Activated CD4-positive, alpha-beta T cell treated with anti-CD3 and anti-CD28 coated beads, Interleukin-2, amount 10 ng/mL, durations not matched to agents 24 days and 14 days (primary cell): ENCODE data around the gene GAB3. TPM values are rescaled to one million over a fixed set of nuclear protein-coding genes. Genes with fewer than 3 reads are reported as not detected.

Experiments used
- DNase-seq: peaks from one replicate; pipeline ENCODE4 v3.0.0; 2022
- H3K27ac Mint-ChIP-seq: one replicate; pipeline ENCODE4 v1.8.0; 2022; ENCODE audit warnings: mild to moderate bottlenecking, mixed read lengths
- H3K27me3 Mint-ChIP-seq: one replicate; pipeline ENCODE4 v1.8.0; 2022; ENCODE audit warnings: mixed read lengths
- H3K36me3 Mint-ChIP-seq: one replicate; pipeline ENCODE4 v1.8.0; 2022; ENCODE audit warnings: low read depth, mild to moderate bottlenecking, mixed read lengths
- H3K4me1 Mint-ChIP-seq: one replicate; pipeline ENCODE4 v1.8.0; 2021; ENCODE audit warnings: mixed read lengths
- H3K4me3 Mint-ChIP-seq: one replicate; pipeline ENCODE4 v1.8.0; 2022; ENCODE audit warnings: mild to moderate bottlenecking, moderate library complexity, mixed read lengths
- H3K9me3 Mint-ChIP-seq: one replicate; pipeline ENCODE4 v1.8.0; 2021; ENCODE audit warnings: mixed read lengths
- intact Hi-C: fragments of 100-400 bp; cut with micrococcal nuclease; formaldehyde crosslinking; loops from one replicate; pipeline ENCODE4 v1.15.1; 2023
- total RNA-seq: library from RNA; stranded (reverse); gene quantifications from 2 replicates; pipeline ENCODE4 v1.2.3, GENCODE V29; 2022

GAB3 gene
- total RNA-seq, 1 donor from 2014 or later, result 3.5 TPM

- peaks cover 63% of the 10 kb centered on the region for H3K4me1 Mint-ChIP-seq
- peaks cover 2% of the 10 kb centered on the region for H3K36me3 Mint-ChIP-seq
- no peak for DNase-seq
- intact Hi-C loops, result no loop called here
- H3K9me3 Mint-ChIP-seq, result no peaks in the 10 kb centered on the region
- H3K27ac Mint-ChIP-seq, result peak overlapping the region; percentile 63
- H3K27me3 Mint-ChIP-seq, result no peaks in the 10 kb centered on the region
- H3K4me3 Mint-ChIP-seq, result peak overlapping the region; percentile 7
Observed at GRCh38 chrX:154737136-154737535, 13.7 kb downstream of the GAB3 start.

GRCh38 chrX:154735695-154736393 is 15.0 kb downstream of the GAB3 start:
- peak; percentile 52 for DNase-seq

GRCh38 chrX:154734061-154734781 is 16.7 kb downstream of the GAB3 start:
- peak overlapping the region; percentile 75 for H3K4me3 Mint-ChIP-seq
- peak overlapping the region; percentile 95 for H3K27ac Mint-ChIP-seq
- H3K36me3 Mint-ChIP-seq, result peaks cover 9% of the 10 kb centered on the region
- H3K9me3 Mint-ChIP-seq, result no peaks in the 10 kb centered on the region
- intact Hi-C loops, result loop anchor here (2.0 kb wide), 1 partner anchor 15 kb away; no protein-coding TSS in a partner anchor
- peaks cover 80% of the 10 kb centered on the region for H3K4me1 Mint-ChIP-seq
- no peaks in the 10 kb centered on the region for H3K27me3 Mint-ChIP-seq
- DNase-seq, result peak; percentile 80

More at GRCh38 chrX:154735695-154736393, 15.0 kb downstream of the GAB3 start:
- Mint-ChIP-seq H3K4me1 (peaks cover 74% of the 10 kb centered on the region), H3K27me3 (no peaks in the 10 kb centered on the region), H3K4me3 (peak overlapping the region; percentile 76), H3K9me3 (no peaks in the 10 kb centered on the region), H3K36me3 (peaks cover 6% of the 10 kb centered on the region), H3K27ac (peak overlapping the region; percentile 95)
- intact Hi-C loops, result loop anchor here (2.0 kb wide), 1 partner anchor 13 kb away; no protein-coding TSS in a partner anchor

- H3K4me1 Mint-ChIP-seq, result peaks cover 81% of the 10 kb centered on the region
- no peaks in the 10 kb centered on the region for H3K9me3 Mint-ChIP-seq
- no peak for DNase-seq
- intact Hi-C loops, result no loop called here
- peaks cover 9% of the 10 kb centered on the region for H3K36me3 Mint-ChIP-seq
- peak overlapping the region; percentile 74 for H3K4me3 Mint-ChIP-seq
- peak overlapping the region; percentile 84 for H3K27ac Mint-ChIP-seq
- no peaks in the 10 kb centered on the region for H3K27me3 Mint-ChIP-seq
Observed at GRCh38 chrX:154733066-154733425, 17.8 kb downstream of the GAB3 start.

GRCh38 chrX:154732421-154733065 is 18.3 kb downstream of the GAB3 start:
- Mint-ChIP-seq H3K9me3 (no peaks in the 10 kb centered on the region), H3K36me3 (peaks cover 9% of the 10 kb centered on the region), H3K4me3 (peak overlapping the region; percentile 74), H3K27me3 (no peaks in the 10 kb centered on the region), H3K27ac (peak overlapping the region; percentile 84), H3K4me1 (peaks cover 79% of the 10 kb centered on the region)
- intact Hi-C loops, result no loop called here
- peak; percentile 61 for DNase-seq

- Mint-ChIP-seq H3K4me1 (peaks cover 78% of the 10 kb centered on the region), H3K9me3 (peaks cover 3% of the 10 kb centered on the region), H3K27ac (no peak overlapping the region), H3K4me3 (no peak overlapping the region), H3K36me3 (peaks cover 10% of the 10 kb centered on the region), H3K27me3 (no peaks in the 10 kb centered on the region)
- peak; percentile 47 for DNase-seq
- intact Hi-C loops, result no loop called here
Observed at GRCh38 chrX:154731881-154732280, 19.0 kb downstream of the GAB3 start.

GRCh38 chrX:154731184-154731583 is 19.7 kb downstream of the GAB3 start:
- DNase-seq, result peak; percentile 45
- H3K27ac Mint-ChIP-seq, result no peak overlapping the region
- intact Hi-C loops, result no loop called here

GRCh38 chrX:154730253-154730891 is 20.5 kb downstream of the GAB3 start:
- Mint-ChIP-seq H3K9me3 (peaks cover 3% of the 10 kb centered on the region), H3K27me3 (no peaks in the 10 kb centered on the region), H3K36me3 (peaks cover 13% of the 10 kb centered on the region), H3K4me1 (peaks cover 78% of the 10 kb centered on the region), H3K4me3 (no peak overlapping the region), H3K27ac (no peak overlapping the region)
- no peak for DNase-seq
- intact Hi-C loops, result no loop called here

More at GRCh38 chrX:154731184-154731583, 19.7 kb downstream of the GAB3 start:
- Mint-ChIP-seq H3K27me3 (no peaks in the 10 kb centered on the region), H3K36me3 (peaks cover 13% of the 10 kb centered on the region), H3K4me3 (no peak overlapping the region), H3K9me3 (peaks cover 3% of the 10 kb centered on the region), H3K4me1 (peaks cover 78% of the 10 kb centered on the region)

- H3K9me3 Mint-ChIP-seq, result peaks cover 3% of the 10 kb centered on the region
- intact Hi-C loops, result no loop called here
Observed at GRCh38 chrX:154729439-154729838, 21.4 kb downstream of the GAB3 start.

GRCh38 chrX:154728431-154729190 is 22.3 kb downstream of the GAB3 start:
- H3K4me3 Mint-ChIP-seq, result no peak overlapping the region
- H3K36me3 Mint-ChIP-seq, result peaks cover 13% of the 10 kb centered on the region
- H3K9me3 Mint-ChIP-seq, result peaks cover 3% of the 10 kb centered on the region
- intact Hi-C loops, result no loop called here
- DNase-seq, result peak; percentile 53
- no peaks in the 10 kb centered on the region for H3K27me3 Mint-ChIP-seq
- peaks cover 77% of the 10 kb centered on the region for H3K4me1 Mint-ChIP-seq
- peak overlapping the region; percentile 20 for H3K27ac Mint-ChIP-seq

More at GRCh38 chrX:154729439-154729838, 21.4 kb downstream of the GAB3 start:
- Mint-ChIP-seq H3K27ac (no peak overlapping the region), H3K36me3 (peaks cover 13% of the 10 kb centered on the region), H3K4me3 (no peak overlapping the region), H3K4me1 (peaks cover 81% of the 10 kb centered on the region), H3K27me3 (no peaks in the 10 kb centered on the region)
- no peak for DNase-seq

GRCh38 chrX:154727871-154728270 is 23.0 kb downstream of the GAB3 start:
- Mint-ChIP-seq H3K4me3 (no peak overlapping the region), H3K4me1 (peaks cover 77% of the 10 kb centered on the region), H3K9me3 (peaks cover 3% of the 10 kb centered on the region), H3K36me3 (peaks cover 13% of the 10 kb centered on the region), H3K27ac (no peak overlapping the region), H3K27me3 (no peaks in the 10 kb centered on the region)
- no peak for DNase-seq
- intact Hi-C loops, result no loop called here

- Mint-ChIP-seq H3K27ac (no peak overlapping the region), H3K27me3 (no peaks in the 10 kb centered on the region), H3K36me3 (peaks cover 13% of the 10 kb centered on the region), H3K4me1 (peaks cover 72% of the 10 kb centered on the region), H3K9me3 (peaks cover 3% of the 10 kb centered on the region), H3K4me3 (no peak overlapping the region)
- no peak for DNase-seq
- intact Hi-C loops, result no loop called here
Observed at GRCh38 chrX:154727418-154727817, 23.5 kb downstream of the GAB3 start.
